ENCODE results near the gene GNAI3. TPM values are rescaled to one million over a fixed set of nuclear protein-coding genes. Genes with fewer than 3 reads are reported as not detected.

Gene GNAI3
- total RNA-seq, 1 experiment from 2014 or later: 9.9 TPM

DNA sequence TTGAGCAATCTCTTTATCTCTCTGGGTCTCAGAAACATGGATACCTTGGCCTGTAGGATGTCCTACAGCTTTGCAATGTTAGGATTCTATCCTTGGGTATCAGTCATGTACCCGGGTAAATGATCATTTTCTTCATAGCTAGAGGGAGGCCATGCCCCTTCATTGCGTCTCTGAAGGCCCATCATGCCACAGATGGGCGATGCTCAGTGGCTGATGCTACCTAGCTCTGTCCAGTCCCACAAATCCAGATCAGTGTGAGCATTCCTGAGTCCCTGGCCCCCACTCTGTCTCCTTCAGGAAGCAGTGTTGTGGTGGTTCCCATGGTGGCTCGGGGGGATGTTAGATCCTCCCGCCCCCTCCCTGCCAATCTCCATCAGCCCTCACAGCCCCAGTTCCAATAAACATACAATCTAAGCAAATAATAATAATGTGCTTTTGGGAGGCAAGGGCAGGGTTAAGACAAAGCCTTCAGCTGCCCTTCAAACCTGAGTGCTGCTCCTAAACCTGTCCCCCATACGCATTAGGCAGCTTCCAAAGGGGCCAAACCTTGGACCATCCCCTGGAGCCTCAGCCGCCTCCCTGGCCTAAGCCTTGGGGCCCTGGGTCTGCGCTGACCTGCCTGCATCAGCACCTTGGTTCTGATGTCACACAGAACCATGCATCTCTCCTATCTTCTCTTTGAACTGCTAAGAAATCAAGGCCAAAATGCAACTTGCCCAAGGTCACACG, 9.4 kb upstream of the GNAI3 start:
- H3K9me3 ChIP-seq (ENCODE audit: control insufficient read depth, low read depth, low read length): no peaks in the 10 kb centered on the region
- H3K4me3 Mint-ChIP-seq: no peak overlapping the region
- H3K4ac ChIP-seq (ENCODE audit: low read depth, low read length): no peak overlapping the region
- H3K18ac ChIP-seq (ENCODE audit: insufficient read length, low read depth, low read length): no peak overlapping the region
- no peaks in the 10 kb centered on the region; the same call in 1 of the 2 replicates for H3K4me1 ChIP-seq (ENCODE audit: insufficient read depth, low read length)
- no peak for DNase-seq
- H3K9me3 Mint-ChIP-seq: no peaks in the 10 kb centered on the region; a peak in 1 of 5 replicates
- H3K27me3 Mint-ChIP-seq (ENCODE audit: low read depth): peaks cover 2% of the 10 kb centered on the region
- TF ChIP-seq, protein P1, sequence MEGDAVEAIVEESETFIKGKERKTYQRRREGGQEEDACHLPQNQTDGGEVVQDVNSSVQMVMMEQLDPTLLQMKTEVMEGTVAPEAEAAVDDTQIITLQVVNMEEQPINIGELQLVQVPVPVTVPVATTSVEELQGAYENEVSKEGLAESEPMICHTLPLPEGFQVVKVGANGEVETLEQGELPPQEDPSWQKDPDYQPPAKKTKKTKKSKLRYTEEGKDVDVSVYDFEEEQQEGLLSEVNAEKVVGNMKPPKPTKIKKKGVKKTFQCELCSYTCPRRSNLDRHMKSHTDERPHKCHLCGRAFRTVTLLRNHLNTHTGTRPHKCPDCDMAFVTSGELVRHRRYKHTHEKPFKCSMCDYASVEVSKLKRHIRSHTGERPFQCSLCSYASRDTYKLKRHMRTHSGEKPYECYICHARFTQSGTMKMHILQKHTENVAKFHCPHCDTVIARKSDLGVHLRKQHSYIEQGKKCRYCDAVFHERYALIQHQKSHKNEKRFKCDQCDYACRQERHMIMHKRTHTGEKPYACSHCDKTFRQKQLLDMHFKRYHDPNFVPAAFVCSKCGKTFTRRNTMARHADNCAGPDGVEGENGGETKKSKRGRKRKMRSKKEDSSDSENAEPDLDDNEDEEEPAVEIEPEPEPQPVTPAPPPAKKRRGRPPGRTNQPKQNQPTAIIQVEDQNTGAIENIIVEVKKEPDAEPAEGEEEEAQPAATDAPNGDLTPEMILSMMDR (conservative IDR thresholded peaks at IDR 0.05): no peak
- no peak overlapping the region for H4K5ac ChIP-seq (ENCODE audit: insufficient read length, low read depth, low read length)
- no peaks in the 10 kb centered on the region for H3K27me3 ChIP-seq (ENCODE audit: insufficient read depth, low read length)
- H3K79me1 ChIP-seq (ENCODE audit: insufficient read depth, low read depth, low read length, poor library complexity, severe bottlenecking): no peaks in the 10 kb centered on the region
- no peak overlapping the region for H4K8ac ChIP-seq (replicated peaks; ENCODE audit: insufficient read length, low read depth, low read length)
- no peak overlapping the region for H2BK120ac ChIP-seq (ENCODE audit: low read depth, low read length, poor library complexity, severe bottlenecking)
- no peak overlapping the region for H2BK5ac ChIP-seq (ENCODE audit: insufficient read length, low read length)
- no peak overlapping the region for H4K91ac ChIP-seq (ENCODE audit: insufficient read length, low read depth, low read length)
- no peak overlapping the region for H2AK5ac ChIP-seq (ENCODE audit: insufficient read length, low read length)
- H3K79me2 ChIP-seq (ENCODE audit: insufficient read depth, low read length): no peaks in the 10 kb centered on the region
- WGBS (ENCODE audit: extremely low coverage, insufficient read length, low lambda C conversion rate): no CpG with 5 or more reads among the region's 9 CpGs
- H2BK20ac ChIP-seq (ENCODE audit: low read depth, low read length, poor library complexity, severe bottlenecking): no peak overlapping the region
- no peak overlapping the region for H2BK12ac ChIP-seq (ENCODE audit: insufficient read length, low read depth, low read length)
- H3K27ac ChIP-seq (ENCODE audit: insufficient read length, low read depth, low read length): no peak overlapping the region
- no peak overlapping the region for H2BK15ac ChIP-seq (ENCODE audit: low read depth, low read length)
- H3K27ac Mint-ChIP-seq: peak overlapping the region in 1 of 3 experiments; percentile 29; a peak in 1 of 7 replicates
- no peak overlapping the region for H3K4me2 ChIP-seq (ENCODE audit: insufficient read depth, insufficient read length, low read length)
- no peak overlapping the region for H3T11ph ChIP-seq (ENCODE audit: low read length)
- peaks cover 6 to 21% of the 10 kb centered on the region in 2 experiments for H3K4me1 Mint-ChIP-seq
- no peaks in the 10 kb centered on the region for H3K23me2 ChIP-seq (ENCODE audit: insufficient read length, low read depth, low read length, poor library complexity, severe bottlenecking)
- no peaks in the 10 kb centered on the region for H4K20me1 ChIP-seq (ENCODE audit: control insufficient read depth, insufficient read depth, insufficient read length)
- H2AFZ ChIP-seq (ENCODE audit: low read length): no peak overlapping the region
- H3K9ac ChIP-seq (ENCODE audit: extremely low read depth, insufficient read length, low read length): no peak overlapping the region
- H3K14ac ChIP-seq (ENCODE audit: insufficient read depth, low read length): no peak overlapping the region
- H3K36me3 Mint-ChIP-seq (ENCODE audit: insufficient read depth in 1 of 3, low read depth in 3 of 3): no peaks in the 10 kb centered on the region; a peak in 1 of 7 replicates
- H3K23ac ChIP-seq (ENCODE audit: insufficient read length, low read depth, low read length): no peak overlapping the region
- H3K56ac ChIP-seq (ENCODE audit: insufficient read length, low read depth, low read length): no peak overlapping the region

All from H9 (cell line).